H1 (cell line): ENCODE data around the gene FASTK. TPM values are rescaled to one million over a fixed set of nuclear protein-coding genes. Genes with fewer than 3 reads are reported as not detected.
A peak's percentile ranks its signal among the peaks of the same experiment; 100 is the strongest.

Experiments
- CTCF ChIA-PET: fragments of 300-600 bp; sonication (Branson Sonifier 250); formaldehyde crosslinking; loops from one replicate; lab custom pipeline; 2021; ENCODE audit not compliant: partially characterized antibody; lab: Charles Lee
- POLR2A ChIA-PET: fragments of 300-600 bp; sonication (Branson Sonifier 250); formaldehyde crosslinking; loops from one replicate; lab custom pipeline; 2021; ENCODE audit warnings: inconsistent platforms; ENCODE audit not compliant: partially characterized antibody; lab: Charles Lee
- DNase-seq, 2 experiments: peaks; one replicate each; pipeline versions ENCODE4 v3.0.0 to v3.0.0-alpha.2; 2010 to 2022; ENCODE audit warnings: low spot score in 2 of 2, low read depth in 1 of 2, mixed read lengths in 1 of 2
- FAIRE-seq: peaks from 2 replicates; lab custom pipeline; 2011; peaks lifted over from hg19 to GRCh38; lab: Jason Lieb, UNC
- H2AFZ ChIP-seq: 2 replicates; pipeline ENCODE4 v1.8.1; 2012; ENCODE audit warnings: low read length, inconsistent platforms
- H2AK5ac ChIP-seq: 2 replicates; pipeline ENCODE4 v1.6.1; 2013; ENCODE audit warnings: low read depth, low read length
- H2BK120ac ChIP-seq: replicated peaks from 2 replicates; pipeline ENCODE3; 2013; ENCODE audit warnings: low read depth, low read length, inconsistent platforms
- H2BK12ac ChIP-seq: 2 replicates; pipeline ENCODE4 v1.6.1; 2013; ENCODE audit warnings: low read depth, low read length
- H2BK15ac ChIP-seq: 2 replicates; pipeline ENCODE4 v1.6.1; 2013; ENCODE audit warnings: low read length
- H2BK20ac ChIP-seq: 2 replicates; pipeline ENCODE4 v1.6.1; 2013; ENCODE audit warnings: low read length
- H2BK5ac ChIP-seq: 2 replicates; pipeline ENCODE4 v1.6.1; 2013; ENCODE audit warnings: low read depth, low read length
- H3K14ac ChIP-seq: 2 replicates; pipeline ENCODE4 v1.6.1; 2013; ENCODE audit warnings: inconsistent platforms; ENCODE audit not compliant: insufficient read length
- H3K18ac ChIP-seq: 2 replicates; pipeline ENCODE4 v1.6.1; 2013; ENCODE audit warnings: low read length; ENCODE audit errors: extremely low read depth
- H3K23ac ChIP-seq: 2 replicates; pipeline ENCODE4 v1.6.1; 2013; ENCODE audit warnings: inconsistent platforms; ENCODE audit not compliant: insufficient read length
- H3K23me2 ChIP-seq: 2 replicates; pipeline ENCODE4 v1.6.1; 2013; ENCODE audit warnings: low read depth, low read length
- H3K27ac ChIP-seq: 2 replicates; pipeline ENCODE4 v1.6.1; 2011; ENCODE audit warnings: low read depth, low read length, inconsistent platforms
- H3K27me3 ChIP-seq, 4 experiments: replicated peaks in 1 of 4; 1 replicate in 1 of 4; 2 replicates in 3 of 4; pipeline versions ENCODE4 v1.6.1 to v1.8.1; 2011 to 2013; ENCODE audit warnings: low read length in 3 of 4, mild to moderate bottlenecking in 3 of 4, inconsistent platforms in 2 of 4, mixed read lengths in 2 of 4, moderate library complexity in 1 of 4; ENCODE audit not compliant: control insufficient read depth in 3 of 4, insufficient read depth in 3 of 4; ENCODE audit errors: extremely low read depth in 1 of 4
- H3K36me3 ChIP-seq, 4 experiments: 2 replicates each; pipeline versions ENCODE4 v1.6.1 to v1.8.1; 2011 to 2013; ENCODE audit warnings: mild to moderate bottlenecking in 4 of 4, low read length in 3 of 4, moderate library complexity in 2 of 4, control low read depth in 1 of 4, inconsistent platforms in 1 of 4; ENCODE audit not compliant: insufficient read depth in 4 of 4, control insufficient read depth in 2 of 4
- H3K4ac ChIP-seq: replicated peaks from 2 replicates; pipeline ENCODE3; 2013; ENCODE audit warnings: low read length, low read depth, mixed read lengths, inconsistent platforms; ENCODE audit not compliant: insufficient read length
- H3K4me1 ChIP-seq, 4 experiments: replicated peaks in 1 of 4; 1 replicate in 1 of 4; 2 replicates in 3 of 4; pipeline versions ENCODE4 v1.6.1 to v1.8.1; 2011 to 2013; ENCODE audit warnings: low read length in 3 of 4, inconsistent platforms in 2 of 4, mixed read lengths in 1 of 4; ENCODE audit not compliant: insufficient read depth in 4 of 4, control insufficient read depth in 3 of 4
- H3K4me2 ChIP-seq, 2 experiments: 2 replicates each; pipeline versions ENCODE4 v1.6.1 to v1.8.1; 2011 to 2013; ENCODE audit warnings: low read depth in 2 of 2, low read length in 2 of 2, control low read depth in 1 of 2, inconsistent platforms in 1 of 2, mild to moderate bottlenecking in 1 of 2; ENCODE audit not compliant: insufficient read depth in 1 of 2
- H3K4me3 ChIP-seq, 4 experiments: fragments of 200-600, 300-600 bp in 1 of 4; sonication (generic), shearing (Covaris generic), sonication (Bioruptor Twin) in 1 of 4; 2 replicates each; pipeline versions ENCODE4 v1.5.1 to v1.8.1; 2011 to 2016; ENCODE audit warnings: low read length in 4 of 4, low read depth in 3 of 4, control low read depth in 2 of 4, inconsistent platforms in 2 of 4, mild to moderate bottlenecking in 2 of 4, mixed read lengths in 1 of 4, moderate library complexity in 1 of 4; ENCODE audit not compliant: insufficient read depth in 2 of 4; ENCODE audit errors: extremely low read depth in 1 of 4
- H3K56ac ChIP-seq: replicated peaks from 2 replicates; pipeline ENCODE3; 2013; ENCODE audit warnings: low read depth, mild to moderate bottlenecking, mixed read lengths, low read length, inconsistent platforms; ENCODE audit not compliant: insufficient read length
- H3K79me1 ChIP-seq: 2 replicates; pipeline ENCODE4 v1.6.1; 2013; ENCODE audit warnings: low read depth, low read length, control low read depth
- H3K79me2 ChIP-seq, 2 experiments: 2 replicates each; pipeline versions ENCODE4 v1.6.1 to v1.8.1; 2012 to 2013; ENCODE audit warnings: low read length in 2 of 2, mild to moderate bottlenecking in 2 of 2, inconsistent platforms in 1 of 2; ENCODE audit not compliant: insufficient read depth in 2 of 2, control insufficient read depth in 1 of 2
- H3K9ac ChIP-seq, 4 experiments: replicated peaks in 1 of 4; 1 replicate in 1 of 4; 2 replicates in 3 of 4; pipeline versions ENCODE4 v1.6.1 to v1.8.1; 2011 to 2013; ENCODE audit warnings: low read depth in 3 of 4, low read length in 3 of 4, control low read depth in 2 of 4, mild to moderate bottlenecking in 2 of 4, moderate library complexity in 2 of 4, inconsistent platforms in 1 of 4; ENCODE audit errors: extremely low read depth in 1 of 4
- H3K9me3 ChIP-seq, 2 experiments: 2 replicates each; pipeline versions ENCODE4 v1.6.1 to v1.8.1; 2012 to 2013; ENCODE audit warnings: mild to moderate bottlenecking in 2 of 2, moderate library complexity in 2 of 2, control low read depth in 1 of 2, inconsistent platforms in 1 of 2, low read depth in 1 of 2, low read length in 1 of 2, mixed read lengths in 1 of 2; ENCODE audit not compliant: insufficient read depth in 2 of 2
- H4K20me1 ChIP-seq, 2 experiments: replicated peaks in 1 of 2; 2 replicates each; pipeline versions ENCODE3 to v1.8.1; 2011 to 2013; ENCODE audit warnings: inconsistent platforms in 2 of 2, low read length in 2 of 2, mild to moderate bottlenecking in 1 of 2; ENCODE audit not compliant: insufficient read depth in 2 of 2, control insufficient read depth in 1 of 2
- H4K5ac ChIP-seq: 2 replicates; pipeline ENCODE4 v1.6.1; 2013; ENCODE audit warnings: low read length, low read depth, mixed read lengths, inconsistent platforms; ENCODE audit not compliant: insufficient read length
- H4K8ac ChIP-seq: 2 replicates; pipeline ENCODE4 v1.8.0; 2013; ENCODE audit warnings: mild to moderate bottlenecking, moderate library complexity, low read length, inconsistent platforms; ENCODE audit not compliant: insufficient read depth; ENCODE audit errors: extremely low read depth
- H4K91ac ChIP-seq: replicated peaks from 2 replicates; pipeline ENCODE3; 2013; ENCODE audit warnings: low read length, mixed read lengths, inconsistent platforms; ENCODE audit not compliant: insufficient read length
- CTBP2 ChIP-seq: IDR thresholded peaks from 2 replicates; pipeline ENCODE4 v1.7.0; 2011; ENCODE audit warnings: borderline replicate concordance, mild to moderate bottlenecking, moderate library complexity, mixed read lengths, low read length; ENCODE audit not compliant: insufficient read depth, insufficient read length
- RNF2 ChIP-seq: fragments of 200-900, 300-1000 bp; sonication (generic); IDR thresholded peaks from 2 replicates; pipeline ENCODE4 v1.7.1; 2016; ENCODE audit warnings: borderline replicate concordance, low read depth, mild to moderate bottlenecking, antibody characterized with exemption, low read length; ENCODE audit not compliant: poor library complexity, severe bottlenecking; ENCODE audit errors: missing control alignments
- WGBS, 2 experiments: shearing (Covaris generic) in 1 of 2; methylation state at CpG; one replicate each; pipeline versions ENCODE4 v1.1.6 to v1.1.7; 2013 to 2015; ENCODE audit warnings: low lambda C conversion rate in 2 of 2, mixed read lengths in 2 of 2, inconsistent platforms in 1 of 2, low coverage in 1 of 2, missing lambda C conversion rate in 1 of 2; ENCODE audit not compliant: insufficient replicate concordance in 2 of 2, insufficient coverage in 1 of 2, insufficient read length in 1 of 2; ENCODE audit errors: extremely low coverage in 1 of 2, missing lambda C conversion rate in 1 of 2; 5-methylcytosine and 5-hydroxymethylcytosine counted together
- polyA plus RNA-seq, 7 experiments: library from polyadenylated mRNA; depleted of rRNA in 3 of 7; stranded (reverse) in 5 of 7; unstranded in 2 of 7; fragments of >200 nt in 5 of 7; fragments of 200-250 nt in 2 of 7; gene quantifications; 1 replicate in 5 of 7; 2 replicates in 1 of 7; 4 replicates in 1 of 7; pipeline versions ENCODE4 v1.2.1 to v1.2.3, GENCODE V29; 2011 to 2013; ENCODE audit warnings: missing spikeins in 2 of 7, mixed read lengths in 2 of 7
- total RNA-seq: library from RNA; stranded (reverse); fragmentation: NEBNext Ultra II Directional; extraction: Animal tissue kit (Norgen Biotek cat#: 25700); gene quantifications from 2 replicates; pipeline ENCODE4 v1.2.1, GENCODE V29; 2021

The FASTK gene
- total and polyA plus RNA-seq, 2 of the 8 experiments (the other 6 are each of a cell fraction or from before 2014, with no cell fraction given), result 39.4 to 84.0 TPM

DNA sequence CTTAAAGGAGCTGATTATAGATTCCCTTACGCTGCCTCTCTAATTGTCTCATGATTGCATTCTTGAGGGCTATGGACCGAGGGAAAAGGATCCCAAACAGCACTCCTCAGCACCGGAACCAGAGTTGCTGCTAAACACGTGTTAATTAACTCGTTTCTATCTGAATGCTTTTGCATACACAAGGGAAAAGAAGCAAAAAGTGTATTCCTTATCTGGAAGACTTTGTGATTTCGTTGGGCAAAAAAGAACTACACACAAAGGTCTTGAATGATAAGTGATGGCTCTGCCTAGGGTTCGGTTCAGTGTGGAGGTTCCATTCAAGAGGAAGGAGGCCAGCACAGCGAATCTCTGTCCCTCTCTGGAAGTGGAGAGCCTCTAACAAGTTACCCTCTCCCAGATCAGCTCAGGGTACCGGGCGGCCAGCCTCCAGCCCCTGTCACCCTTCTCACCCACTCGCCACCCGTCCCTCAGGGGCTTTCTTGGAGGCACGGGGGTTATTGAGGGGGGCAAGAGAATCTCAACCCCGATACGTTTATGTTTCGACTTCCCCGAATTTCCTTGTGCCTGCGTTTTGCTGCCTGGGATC lies 21.7 kb downstream of the FASTK start:
- Histone ChIP-seq H3K56ac (no peak overlapping the region), H3K79me1 (0 out of 2 replicates have a peak, but pooled peaks cover 3% of the 10 kb centered on the region), H2BK5ac (peak overlapping the region; percentile 71; the same call in 1 of the 2 replicates), H2BK12ac (peak overlapping the region; percentile 44; the same call in 1 of the 2 replicates), H3K18ac (peak overlapping the region; percentile 68), H3K27ac (no peak overlapping the region), H2BK20ac (peak overlapping the region; percentile 34; the same call in 1 of the 2 replicates), H4K91ac (peak overlapping the region; percentile 22), H4K8ac (no peak overlapping the region), H3K9ac (peak overlapping the region in 3 of 4 experiments; percentile 14 to 62 (median 35); a peak in 4 of 7 replicates), H2BK15ac (peak overlapping the region; percentile 1; the same call in 1 of the 2 replicates), H3K4me3 (peak overlapping the region; percentile 59 to 91 (median 74)), H3K4ac (no peak overlapping the region), H4K20me1 (peaks cover 0 to 4% of the 10 kb centered on the region in 2 experiments), H2AFZ (no peak overlapping the region), H3K27me3 (peaks cover 0 to 9% (median 4%) of the 10 kb centered on the region in 4 experiments; a peak in 5 of 7 replicates), H2AK5ac (no peak overlapping the region), H3K23me2 (peaks cover 33% of the 10 kb centered on the region), H3K79me2 (peaks cover 0 to 6% of the 10 kb centered on the region in 2 experiments; a peak in 1 of 4 replicates), H3K4me2 (peak overlapping the region; percentile 86 to 98), H3K14ac (no peak overlapping the region), H4K5ac (peak overlapping the region; percentile 72)
- ChIA-PET POLR2A (interaction anchor here (1.0 to 2.5 kb wide), 8 partner anchors 10 to 49 kb away, joined by 3 to 6 read pairs (median 3); partner anchors contain the start of genes FASTK and TMUB1), CTCF (interaction anchor here (0.7 to 9.7 kb wide), 7 partner anchors 26 to 65 kb away, joined by 3 to 88 read pairs (median 5); partner anchors contain the start of gene ABCB8)
- FAIRE-seq, result no peak
- WGBS, 2 experiments, result 25% methylated on average over 18 of the region's 18 CpGs; no CpG with 5 or more reads in 1 of the 2 experiments
- TF ChIP-seq CTBP2 (no peak), RNF2 (peak; percentile 0)
- TF ChIP-seq, all 59 proteins: peak for 1
- Histone ChIP-seq H3K23ac (no peak overlapping the region), H3K36me3 (no peaks in the 10 kb centered on the region), H3K9me3 (no peaks in the 10 kb centered on the region), H2BK120ac (no peak overlapping the region), H3K4me1 (peaks cover 9 to 42% (median 32%) of the 10 kb centered on the region in 4 experiments)
- DNase-seq, result peak in 1 of 2 experiments; percentile 62
